GM12878 (cell line): ENCODE results near the gene RGP1. TPM values are rescaled to one million over a fixed set of nuclear protein-coding genes. Genes with fewer than 3 reads are reported as not detected.

Experiments
- ATAC-seq: fragments of 200-7000 bp; cut with Tn5 transposase; 3 replicates; pipeline ENCODE4 v1.9.1; 2020; ENCODE audit warnings: mild to moderate bottlenecking, moderate library complexity
- BruUV-seq: library from RNA; stranded (reverse); fragments of 400-500 nt; replicated peaks from 2 replicates; lab custom pipeline; 2021; lab: Mats Ljungman, UMichigan
- CTCF ChIA-PET: fragments of 300-600 bp; sonication (Branson Sonifier 250); formaldehyde crosslinking; extraction: SDS; loops from one replicate; lab custom pipeline; 2021; ENCODE audit warnings: inconsistent platforms; lab: Yijun Ruan, JAX
- POLR2A ChIA-PET: fragments of 350-600 bp; formaldehyde crosslinking; extraction: SDS; loops from one replicate; lab custom pipeline; 2021; ENCODE audit warnings: inconsistent platforms; lab: Charles Lee
- RAD21 ChIA-PET: fragments of 300-600 bp; sonication (Branson Sonifier 250); formaldehyde crosslinking; loops from one replicate; lab custom pipeline; 2023; ENCODE audit warnings: antibody characterized with exemption; ENCODE audit not compliant: unreplicated experiment; lab: Charles Lee
- SMC1A ChIA-PET: fragments of 300-600 bp; sonication (Branson Sonifier 250); formaldehyde crosslinking; loops from one replicate; lab custom pipeline; 2023; ENCODE audit not compliant: unreplicated experiment, uncharacterized antibody; lab: Charles Lee
- DNase-seq: peaks from one replicate; pipeline ENCODE4 v3.0.0-alpha.2; 2011; ENCODE audit warnings: low read depth, low spot score
- FAIRE-seq: peaks from 3 replicates; lab custom pipeline; 2011; peaks lifted over from hg19 to GRCh38; lab: Jason Lieb, UNC
- H2AFZ ChIP-seq: 2 replicates; pipeline ENCODE4 v1.6.0; 2011; ENCODE audit warnings: low read depth, low read length, control low read depth; ENCODE audit not compliant: control insufficient read depth
- H3K27ac ChIP-seq: 2 replicates; pipeline ENCODE4 v1.5.1; 2011; ENCODE audit warnings: control low read depth; ENCODE audit not compliant: control insufficient read depth, insufficient read depth
- H3K27me3 ChIP-seq, 2 experiments: replicated peaks in 1 of 2; 2 replicates each; pipeline versions ENCODE4 v1.6.0 to v1.6.1; 2011; ENCODE audit warnings: low read length in 1 of 2; ENCODE audit not compliant: control insufficient read depth in 2 of 2, insufficient read depth in 2 of 2
- H3K36me3 ChIP-seq, 2 experiments: 2 replicates each; pipeline ENCODE4 v1.5.1; 2011; ENCODE audit warnings: low read length in 1 of 2; ENCODE audit not compliant: control insufficient read depth in 2 of 2, insufficient read depth in 2 of 2
- H3K4me1 ChIP-seq: 2 replicates; pipeline ENCODE4 v1.6.1; 2011; ENCODE audit warnings: mild to moderate bottlenecking, low read length, moderate library complexity, mixed read lengths; ENCODE audit not compliant: control insufficient read depth, insufficient read depth
- H3K4me2 ChIP-seq: 2 replicates; pipeline ENCODE4 v1.6.0; 2011; ENCODE audit warnings: control low read depth; ENCODE audit not compliant: control insufficient read depth, insufficient read depth
- H3K4me3 ChIP-seq: fragments of 200-600 bp; sonication (generic); 2 replicates; pipeline ENCODE4 v1.5.1; 2016
- H3K79me2 ChIP-seq: 2 replicates; pipeline ENCODE4 v1.6.0; 2011; ENCODE audit warnings: low read length; ENCODE audit not compliant: control insufficient read depth, insufficient read depth
- H3K9ac ChIP-seq: 2 replicates; pipeline ENCODE4 v1.8.0; 2011; ENCODE audit warnings: low read length, control low read depth, mixed read lengths; ENCODE audit not compliant: control insufficient read depth, insufficient read depth
- H3K9me3 ChIP-seq: replicated peaks from 3 replicates; pipeline ENCODE4 v1.5.1; 2011; ENCODE audit warnings: mild to moderate bottlenecking, low read length; ENCODE audit not compliant: control insufficient read depth, insufficient read depth
- H4K20me1 ChIP-seq: 2 replicates; pipeline ENCODE4 v1.6.0; 2011; ENCODE audit not compliant: control insufficient read depth, insufficient read depth
- BRCA1 ChIP-seq: IDR thresholded peaks from 2 replicates; pipeline ENCODE4 v1.6.1; 2011; ENCODE audit warnings: low read depth, low read length, improper control_type of control experiment
- EED ChIP-seq: sonication (generic); IDR thresholded peaks from 2 replicates; pipeline ENCODE4 v1.6.1; 2016; ENCODE audit warnings: antibody characterized with exemption, low read depth
- GABPA ChIP-seq: IDR thresholded peaks from 2 replicates; pipeline ENCODE4 v1.6.1; 2014; ENCODE audit warnings: antibody characterized with exemption, low read depth, mild to moderate bottlenecking, inconsistent platforms
- HDAC6 ChIP-seq: fragments of 200-600 bp; sonication (generic); IDR thresholded peaks from one replicate; pipeline ENCODE4 v1.8.0; 2017; ENCODE audit warnings: antibody characterized with exemption; ENCODE audit not compliant: unreplicated experiment
- HDGF ChIP-seq: fragments of 450-650 bp; IDR thresholded peaks from 2 replicates; pipeline ENCODE4 v1.6.1; 2016; ENCODE audit warnings: antibody characterized with exemption
- IKZF2 ChIP-seq, 2 experiments: fragments of 450-650 bp; IDR thresholded peaks; 2 replicates each; pipeline ENCODE4 v1.6.1; 2017; ENCODE audit warnings: mild to moderate bottlenecking in 2 of 2, moderate library complexity in 2 of 2
- JUND ChIP-seq: IDR thresholded peaks from 2 replicates; pipeline ENCODE4 v1.6.1; 2012; ENCODE audit warnings: low read depth, mild to moderate bottlenecking, low read length, improper control_type of control experiment, moderate library complexity
- MTA2 ChIP-seq: fragments of 450-650 bp; IDR thresholded peaks from 2 replicates; pipeline ENCODE4 v1.6.1; 2016; ENCODE audit warnings: low read depth, mild to moderate bottlenecking, moderate library complexity
- MYC ChIP-seq: IDR thresholded peaks from 2 replicates; pipeline ENCODE4 v1.6.1; 2011; ENCODE audit warnings: mild to moderate bottlenecking, low read length, moderate library complexity, inconsistent platforms; ENCODE audit not compliant: insufficient read depth, insufficient replicate concordance, insufficient read length, severe bottlenecking
- NFYA ChIP-seq: IDR thresholded peaks from 2 replicates; pipeline ENCODE4 v1.6.1; 2011; ENCODE audit warnings: low read depth, mild to moderate bottlenecking, low read length, improper control_type of control experiment, borderline replicate concordance
- RB1 ChIP-seq: fragments of 450-650 bp; formaldehyde crosslinking; IDR thresholded peaks from 2 replicates; pipeline ENCODE4 v1.6.1; 2017; ENCODE audit warnings: mild to moderate bottlenecking, borderline replicate concordance
- SIN3A ChIP-seq: IDR thresholded peaks from 2 replicates; pipeline ENCODE4 v1.6.1; 2012; ENCODE audit warnings: low read depth, low read length, improper control_type of control experiment
- WGBS: methylation state at CpG from one replicate; pipeline ENCODE4 v1.1.6; 2016; ENCODE audit warnings: low lambda C conversion rate; ENCODE audit not compliant: insufficient replicate concordance, insufficient coverage; ENCODE audit errors: missing lambda C conversion rate; 5-methylcytosine and 5-hydroxymethylcytosine counted together
- in situ Hi-C: fragments of 300-500 bp; cut with MboI; formaldehyde crosslinking; loops from 9 replicates; pipeline ENCODE4 v1.14.3; 2018; ENCODE audit warnings: mixed read lengths
- intact Hi-C: fragments of 100-400 bp; cut with micrococcal nuclease; formaldehyde crosslinking; loops from one replicate; pipeline ENCODE4 v1.14.2; 2022; ENCODE audit not compliant: unreplicated experiment
- polyA plus RNA-seq, 11 experiments: library from polyadenylated mRNA; depleted of rRNA in 4 of 11; unstranded in 6 of 11; stranded (reverse) in 5 of 11; fragments of >200 nt; fragmentation: Nextera tagmentation in 4 of 11; fragmentation: Illumina TruSeq in 1 of 11; extraction: Ambion mirVana in 4 of 11; extraction: Trizol in 1 of 11; gene quantifications; 1 replicate in 1 of 11; 2 replicates in 10 of 11; pipeline versions ENCODE4 v1.2.1 to v1.2.3, GENCODE V29; 2011 to 2016; ENCODE audit warnings: inconsistent platforms in 2 of 11, missing spikeins in 2 of 11, low read depth in 1 of 11
- total RNA-seq, 4 experiments: library from RNA; depleted of rRNA in 3 of 4; stranded (reverse); fragments of >200 nt in 3 of 4; fragmentation: Illumina TruSeq in 1 of 4; extraction: Trizol in 1 of 4; gene quantifications; 2 replicates each; pipeline versions ENCODE4 v1.2.1 to v1.2.3, GENCODE V29; 2013 to 2021
- TF ChIP-seq, protein P1 (sequence below): fragments of 450-650 bp; IDR thresholded peaks from 2 replicates; pipeline ENCODE4 v1.6.1; 2014; ENCODE audit warnings: mild to moderate bottlenecking
- TF ChIP-seq, protein P2 (sequence below): fragments of 450-650 bp; formaldehyde crosslinking; IDR thresholded peaks from 2 replicates; pipeline ENCODE4 v1.4.0; 2022; ENCODE audit warnings: mild to moderate bottlenecking, moderate library complexity
- TF ChIP-seq, protein P3 (sequence below), 3 experiments: IDR thresholded peaks in 2 of 3; conservative IDR thresholded peaks in 1 of 3; 2 replicates each; pipeline ENCODE4 v1.5.1; 2011; ENCODE audit warnings: low read depth in 3 of 3, low read length in 3 of 3, mild to moderate bottlenecking in 3 of 3, control low read depth in 2 of 3, moderate library complexity in 2 of 3, inconsistent platforms in 1 of 3, mixed read lengths in 1 of 3; ENCODE audit not compliant: control insufficient read depth in 2 of 3, insufficient read depth in 1 of 3; ENCODE audit errors: extremely low read depth in 1 of 3
- TF ChIP-seq, protein P4 (sequence below): IDR thresholded peaks from 2 replicates; pipeline ENCODE4 v1.6.1; 2011; ENCODE audit warnings: low read depth, low read length, improper control_type of control experiment, borderline replicate concordance

The RGP1 gene
- total and polyA plus RNA-seq, 10 of the 15 experiments (the other 5 are each of a cell fraction or from before 2014, with no cell fraction given) = 0.44 to 14.9 (median 7.4) TPM

DNA sequence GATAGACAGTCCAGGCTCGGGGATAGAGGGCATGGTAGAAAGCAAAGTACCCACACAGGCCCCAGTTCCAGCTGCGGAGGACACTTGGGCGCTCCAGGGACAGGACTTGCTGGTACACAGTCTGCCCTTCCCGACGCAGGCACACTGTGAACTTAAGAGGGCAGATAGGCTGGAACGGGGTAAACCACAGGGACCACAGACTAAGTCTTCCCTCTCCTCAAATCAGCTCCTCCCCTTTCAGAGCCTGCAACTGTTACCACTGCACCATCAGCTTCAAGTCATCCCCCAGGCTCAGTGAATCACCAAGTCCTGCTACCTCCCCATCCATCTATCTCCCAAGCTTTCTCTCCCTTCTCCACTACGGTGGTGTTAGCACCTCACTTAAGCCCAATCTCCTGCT is 7.3 kb upstream of the RGP1 start (continued):
- no peak for TF ChIP-seq MYC
- TF ChIP-seq HDAC6 = no peak
- TF ChIP-seq, protein P1, sequence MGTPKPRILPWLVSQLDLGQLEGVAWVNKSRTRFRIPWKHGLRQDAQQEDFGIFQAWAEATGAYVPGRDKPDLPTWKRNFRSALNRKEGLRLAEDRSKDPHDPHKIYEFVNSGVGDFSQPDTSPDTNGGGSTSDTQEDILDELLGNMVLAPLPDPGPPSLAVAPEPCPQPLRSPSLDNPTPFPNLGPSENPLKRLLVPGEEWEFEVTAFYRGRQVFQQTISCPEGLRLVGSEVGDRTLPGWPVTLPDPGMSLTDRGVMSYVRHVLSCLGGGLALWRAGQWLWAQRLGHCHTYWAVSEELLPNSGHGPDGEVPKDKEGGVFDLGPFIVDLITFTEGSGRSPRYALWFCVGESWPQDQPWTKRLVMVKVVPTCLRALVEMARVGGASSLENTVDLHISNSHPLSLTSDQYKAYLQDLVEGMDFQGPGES = no peak
- TF ChIP-seq IKZF2 (IDR thresholded peaks at IDR 0.05) = no peak
- TF ChIP-seq, protein P2, sequence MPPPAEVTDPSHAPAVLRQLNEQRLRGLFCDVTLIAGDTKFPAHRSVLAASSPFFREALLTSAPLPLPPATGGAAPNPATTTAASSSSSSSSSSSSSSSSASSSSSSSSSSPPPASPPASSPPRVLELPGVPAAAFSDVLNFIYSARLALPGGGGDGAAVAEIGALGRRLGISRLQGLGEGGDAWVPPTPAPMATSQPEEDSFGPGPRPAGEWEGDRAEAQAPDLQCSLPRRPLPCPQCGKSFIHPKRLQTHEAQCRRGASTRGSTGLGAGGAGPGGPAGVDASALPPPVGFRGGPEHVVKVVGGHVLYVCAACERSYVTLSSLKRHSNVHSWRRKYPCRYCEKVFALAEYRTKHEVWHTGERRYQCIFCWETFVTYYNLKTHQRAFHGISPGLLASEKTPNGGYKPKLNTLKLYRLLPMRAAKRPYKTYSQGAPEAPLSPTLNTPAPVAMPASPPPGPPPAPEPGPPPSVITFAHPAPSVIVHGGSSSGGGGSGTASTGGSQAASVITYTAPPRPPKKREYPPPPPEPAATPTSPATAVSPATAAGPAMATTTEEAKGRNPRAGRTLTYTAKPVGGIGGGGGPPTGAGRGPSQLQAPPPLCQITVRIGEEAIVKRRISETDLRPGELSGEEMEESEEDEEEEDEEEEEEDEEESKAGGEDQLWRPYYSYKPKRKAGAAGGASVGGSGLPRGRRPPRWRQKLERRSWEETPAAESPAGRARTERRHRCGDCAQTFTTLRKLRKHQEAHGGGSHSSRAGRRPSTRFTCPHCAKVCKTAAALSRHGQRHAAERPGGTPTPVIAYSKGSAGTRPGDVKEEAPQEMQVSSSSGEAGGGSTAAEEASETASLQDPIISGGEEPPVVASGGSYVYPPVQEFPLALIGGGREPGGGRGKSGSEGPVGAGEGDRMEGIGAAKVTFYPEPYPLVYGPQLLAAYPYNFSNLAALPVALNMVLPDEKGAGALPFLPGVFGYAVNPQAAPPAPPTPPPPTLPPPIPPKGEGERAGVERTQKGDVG (CRISPR knock-in tag) = no peak

DNA sequence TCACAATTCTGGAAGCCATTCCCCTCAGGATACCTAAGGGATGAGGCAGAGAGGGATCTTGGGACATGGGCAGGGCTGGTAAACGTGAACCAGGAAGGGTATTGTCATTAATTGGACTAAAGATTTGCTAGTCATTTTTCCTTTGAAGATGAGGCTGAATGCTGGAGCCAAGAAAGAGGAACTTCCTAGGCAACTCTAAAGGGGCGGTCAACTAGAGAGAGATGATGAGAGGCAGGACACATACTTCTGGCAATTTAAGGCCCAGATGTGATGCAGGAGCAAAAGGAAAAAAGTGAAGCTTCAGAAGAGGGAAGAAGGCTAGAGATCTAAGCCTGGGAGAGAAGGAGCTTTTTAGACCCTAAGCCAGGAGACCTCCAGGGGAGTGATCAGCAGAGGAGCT is 5.6 kb upstream of the RGP1 start:
- ATAC-seq (no peak), FAIRE-seq (no peak), DNase-seq (no peak)
- Histone ChIP-seq H4K20me1 (no peaks in the 10 kb centered on the region; the same call in 1 of the 2 replicates), H2AFZ (no peak overlapping the region), H3K4me1 (no peaks in the 10 kb centered on the region; the same call in 1 of the 2 replicates), H3K79me2 (peaks cover 38% of the 10 kb centered on the region), H3K9ac (no peak overlapping the region), H3K27me3 (no peaks in the 10 kb centered on the region), H3K36me3 (peaks cover 22 to 33% of the 10 kb centered on the region in 2 experiments), H3K4me3 (no peak overlapping the region), H3K4me2 (no peak overlapping the region), H3K9me3 (no peaks in the 10 kb centered on the region), H3K27ac (no peak overlapping the region)
- no TSS peak for BruUV-seq
- WGBS = 76% methylated on average over 2 of the region's 2 CpGs
- ChIA-PET POLR2A (interaction anchor here (0.6 to 1.2 kb wide), 2 partner anchors 11 to 129 kb away, joined by 4 to 5 read pairs; partner anchors contain the start of genes CREB3 and TLN1), SMC1A (interaction anchor here (0.9 to 1.8 kb wide), 2 partner anchors 14 to 83 kb away, joined by 3 read pairs; no protein-coding TSS in a partner anchor), RAD21 (no interaction called here), CTCF (interaction anchor here (1.7 to 9.5 kb wide), 5 partner anchors 8 to 138 kb away, joined by 5 to 147 read pairs (median 8); partner anchors contain the start of genes CREB3 and TLN1)
- intact Hi-C loops = no loop called here
- in situ Hi-C loops = no loop called here
- TF ChIP-seq BRCA1 = no peak
- TF ChIP-seq JUND = no peak
- no peak for TF ChIP-seq NFYA
- no peak for TF ChIP-seq EED
- TF ChIP-seq GABPA = no peak
- TF ChIP-seq, protein P3, sequence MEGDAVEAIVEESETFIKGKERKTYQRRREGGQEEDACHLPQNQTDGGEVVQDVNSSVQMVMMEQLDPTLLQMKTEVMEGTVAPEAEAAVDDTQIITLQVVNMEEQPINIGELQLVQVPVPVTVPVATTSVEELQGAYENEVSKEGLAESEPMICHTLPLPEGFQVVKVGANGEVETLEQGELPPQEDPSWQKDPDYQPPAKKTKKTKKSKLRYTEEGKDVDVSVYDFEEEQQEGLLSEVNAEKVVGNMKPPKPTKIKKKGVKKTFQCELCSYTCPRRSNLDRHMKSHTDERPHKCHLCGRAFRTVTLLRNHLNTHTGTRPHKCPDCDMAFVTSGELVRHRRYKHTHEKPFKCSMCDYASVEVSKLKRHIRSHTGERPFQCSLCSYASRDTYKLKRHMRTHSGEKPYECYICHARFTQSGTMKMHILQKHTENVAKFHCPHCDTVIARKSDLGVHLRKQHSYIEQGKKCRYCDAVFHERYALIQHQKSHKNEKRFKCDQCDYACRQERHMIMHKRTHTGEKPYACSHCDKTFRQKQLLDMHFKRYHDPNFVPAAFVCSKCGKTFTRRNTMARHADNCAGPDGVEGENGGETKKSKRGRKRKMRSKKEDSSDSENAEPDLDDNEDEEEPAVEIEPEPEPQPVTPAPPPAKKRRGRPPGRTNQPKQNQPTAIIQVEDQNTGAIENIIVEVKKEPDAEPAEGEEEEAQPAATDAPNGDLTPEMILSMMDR (IDR thresholded peaks at IDR 0.05 in 2 of 3, conservative IDR thresholded peaks at IDR 0.05 in 1 of 3; ENCODE audit: control insufficient read depth in 2 of 3, extremely low read depth in 1 of 3, insufficient read depth in 1 of 3, low read depth in 3 of 3, low read length in 3 of 3) = no peak
- TF ChIP-seq HDAC6 = no peak
- TF ChIP-seq HDGF = no peak
- no peak for TF ChIP-seq RB1
- no peak for TF ChIP-seq SIN3A
- TF ChIP-seq, protein P4, sequence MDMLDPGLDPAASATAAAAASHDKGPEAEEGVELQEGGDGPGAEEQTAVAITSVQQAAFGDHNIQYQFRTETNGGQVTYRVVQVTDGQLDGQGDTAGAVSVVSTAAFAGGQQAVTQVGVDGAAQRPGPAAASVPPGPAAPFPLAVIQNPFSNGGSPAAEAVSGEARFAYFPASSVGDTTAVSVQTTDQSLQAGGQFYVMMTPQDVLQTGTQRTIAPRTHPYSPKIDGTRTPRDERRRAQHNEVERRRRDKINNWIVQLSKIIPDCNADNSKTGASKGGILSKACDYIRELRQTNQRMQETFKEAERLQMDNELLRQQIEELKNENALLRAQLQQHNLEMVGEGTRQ = no peak
- no peak for TF ChIP-seq MTA2
